GM10248 (cell line): ENCODE measurements around the gene PTMA.

Source experiments
- CTCF ChIA-PET: fragments of 300-600 bp; sonication (Branson Sonifier 250); formaldehyde crosslinking; extraction: SDS; loops from one replicate; lab custom pipeline; 2021; ENCODE audit warnings: antibody characterized with exemption; lab: Yijun Ruan, JAX
- POLR2A ChIA-PET: fragments of 350-650 bp; sonication (Branson Sonifier 250); formaldehyde crosslinking; extraction: SDS; loops from one replicate; lab custom pipeline; 2020; ENCODE audit warnings: antibody characterized with exemption; lab: Yijun Ruan, JAX
- DNase-seq: peaks from one replicate; pipeline ENCODE4 v3.0.0; 2012; ENCODE audit errors: extremely low spot score
- CTCF ChIP-seq: IDR thresholded peaks from 2 replicates; pipeline ENCODE4 v1.5.1; 2012; ENCODE audit warnings: mild to moderate bottlenecking, low read depth; ENCODE audit errors: extremely low read depth, missing control alignments, control extremely low read depth

The PTMA gene

GRCh38 chr2:231663458-231664212 lies 44.7 kb upstream of the PTMA start:
- ChIA-PET CTCF (interaction anchor here (3.9 to 16.6 kb wide), 2 partner anchors 11 to 51 kb away, joined by 15 to 186 read pairs; no protein-coding TSS in a partner anchor), POLR2A (no interaction called here)
- no peak for TF ChIP-seq CTCF
- DNase-seq = no peak

- CTCF ChIA-PET = interaction anchor here (1.2 to 16.6 kb wide), 4 partner anchors 10 to 50 kb away, joined by 3 to 186 read pairs (median 9); no protein-coding TSS in a partner anchor
Observed at GRCh38 chr2:231664727-231665126, 43.6 kb upstream of the PTMA start.

GRCh38 chr2:231665245-231666170 lies 42.8 kb upstream of the PTMA start:
- no peak for TF ChIP-seq CTCF
- CTCF ChIA-PET = interaction anchor here (0.7 to 16.6 kb wide), 9 partner anchors 9 to 64 kb away, joined by 3 to 186 read pairs (median 6); no protein-coding TSS in a partner anchor

More at GRCh38 chr2:231664727-231665126, 43.6 kb upstream of the PTMA start:
- no peak for DNase-seq
- POLR2A ChIA-PET = interaction anchor here (0.6 kb wide), 1 partner anchor 19 kb away, joined by 6 read pairs; no protein-coding TSS in a partner anchor
- no peak for TF ChIP-seq CTCF

GRCh38 chr2:231666171-231667095 lies 41.9 kb upstream of the PTMA start:
- TF ChIP-seq CTCF = no peak
- POLR2A ChIA-PET = interaction anchor here (0.5 to 0.8 kb wide), 2 partner anchors 201 to 224 kb away, joined by 3 read pairs; no protein-coding TSS in a partner anchor
- peak; percentile 77 for DNase-seq
- CTCF ChIA-PET = interaction anchor here (0.7 to 16.6 kb wide), 12 partner anchors 8 to 65 kb away, joined by 3 to 186 read pairs (median 6); partner anchors contain the start of gene PTMA

More at GRCh38 chr2:231665245-231666170, 42.8 kb upstream of the PTMA start:
- no peak for DNase-seq
- POLR2A ChIA-PET = interaction anchor here (0.5 to 0.8 kb wide), 3 partner anchors 18 to 223 kb away, joined by 3 to 6 read pairs (median 3); no protein-coding TSS in a partner anchor

GRCh38 chr2:231667096-231667427 lies 41.3 kb upstream of the PTMA start:
- ChIA-PET CTCF (interaction anchor here (0.9 to 16.6 kb wide), 10 partner anchors 8 to 65 kb away, joined by 3 to 186 read pairs (median 6); partner anchors contain the start of gene PTMA), POLR2A (no interaction called here)
- no peak for DNase-seq
- no peak for TF ChIP-seq CTCF
